Spleen (tissue), 3 donors: ENCODE data around the gene TCP11L1.

Source experiments
- POLR2A ChIP-seq, 3 donors: fragments of 450-650 bp; IDR thresholded peaks; one replicate each; pipeline ENCODE4 v1.5.1; 2017; ENCODE audit warnings: antibody characterized with exemption in 3 of 3, mild to moderate bottlenecking in 1 of 3
- POLR2AphosphoS5 ChIP-seq, 3 donors: sonication (generic); formaldehyde crosslinking; IDR thresholded peaks; one replicate each; pipeline ENCODE4 v1.5.1; 2017; ENCODE audit warnings: antibody characterized with exemption in 3 of 3

- TF ChIP-seq POLR2AphosphoS5 (IDR thresholded peaks at IDR 0.05) (no peak), POLR2A (IDR thresholded peaks at IDR 0.05) (no peak)
These were observed 16.0 kb downstream of the TCP11L1 start for GRCh38 chr11:33055375-33055774.
